CD4-positive, alpha-beta T cell treated with Interleukin-17A for 4 hours (primary cell): ENCODE data around the gene PAAF1.
"Not testable (repeated sequence)": the region's sequence is repeated elsewhere in the genome, so short reads cannot be mapped to it uniquely, and the experiment has no call there.

Source experiments
- DNase-seq: peaks from one replicate; pipeline ENCODE4 v3.0.0-alpha.2; 2020; ENCODE audit warnings: mixed read lengths

PAAF1 gene

GRCh38 chr11:73883856-73884255 is 7.1 kb downstream of the PAAF1 start:
- no peak for DNase-seq

GRCh38 chr11:73888244-73888643 is 11.4 kb downstream of the PAAF1 start:
- no peak for DNase-seq

DNA sequence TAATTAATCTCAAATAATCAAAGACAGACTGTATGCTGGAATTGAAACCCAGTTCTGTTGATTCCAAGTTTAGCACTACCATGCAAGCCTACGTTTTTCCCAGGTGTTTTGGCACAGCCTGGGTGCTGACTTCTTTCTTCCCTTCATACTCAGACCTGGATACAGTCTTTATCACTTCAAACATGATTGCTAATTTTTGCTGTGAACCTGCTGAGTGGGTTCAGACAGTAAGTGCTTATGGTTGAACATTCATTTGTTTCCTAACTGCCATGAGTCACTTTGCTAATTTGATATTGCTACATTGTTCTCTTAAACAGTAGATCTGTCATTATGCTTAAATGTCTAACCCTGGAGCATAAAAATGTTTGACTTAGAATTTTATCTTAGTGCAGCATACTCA is 12.2 kb downstream of the PAAF1 start:
- no peak for DNase-seq

DNA sequence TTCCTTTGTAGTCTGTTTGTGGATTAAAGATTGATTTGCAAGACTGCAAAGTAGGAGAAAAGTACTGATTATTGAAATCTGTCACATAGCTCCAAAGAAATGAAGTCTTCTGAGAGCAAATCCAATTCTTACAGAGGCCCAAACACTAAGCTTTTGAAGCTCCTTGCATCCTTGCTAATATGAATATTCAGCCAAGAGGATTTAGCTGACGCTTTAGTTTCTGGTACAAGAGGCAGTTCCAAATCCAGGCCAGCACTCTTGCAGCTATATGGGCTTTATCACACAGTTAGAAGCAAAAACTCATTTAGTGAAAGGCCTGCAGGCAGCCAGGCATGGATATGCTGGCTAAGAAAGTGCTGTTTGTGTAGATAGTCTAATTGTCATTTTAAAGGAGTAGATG is 12.7 kb downstream of the PAAF1 start:
- no peak for DNase-seq

GRCh38 chr11:73893041-73893440 is 16.2 kb downstream of the PAAF1 start:
- DNase-seq: no peak

DNA sequence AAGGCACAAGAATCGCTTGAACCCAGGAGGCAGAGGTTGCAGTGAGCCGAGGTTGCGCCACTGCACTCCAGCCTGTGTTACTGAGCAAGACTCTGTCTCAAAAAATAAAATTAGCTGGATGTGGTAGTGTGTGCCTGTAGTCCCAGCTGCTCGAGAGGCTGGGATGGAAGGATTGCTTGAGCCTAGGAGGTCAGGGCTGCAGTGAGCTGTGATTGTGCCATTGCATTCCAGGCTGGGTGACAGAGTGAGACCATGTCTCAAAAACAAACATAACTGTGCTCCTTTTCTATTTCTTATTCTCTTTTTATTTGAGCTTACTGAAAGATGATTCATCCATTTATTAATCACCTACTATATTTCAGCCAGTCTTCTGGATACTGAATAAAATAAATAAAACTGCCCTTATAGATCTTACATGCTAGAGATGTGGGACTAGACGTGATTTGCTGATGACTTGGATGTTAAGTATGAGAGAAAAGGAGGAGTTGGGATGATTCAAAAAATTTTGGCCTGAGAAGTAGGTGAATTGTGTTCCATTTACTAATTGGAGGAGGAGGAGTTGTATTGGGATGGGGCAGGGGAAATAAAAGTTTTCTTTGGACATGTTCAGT is 18.0 kb downstream of the PAAF1 start:
- DNase-seq: no peak

- no peak for DNase-seq
Measured at GRCh38 chr11:73902303-73902702, 25.5 kb downstream of the PAAF1 start.

DNA sequence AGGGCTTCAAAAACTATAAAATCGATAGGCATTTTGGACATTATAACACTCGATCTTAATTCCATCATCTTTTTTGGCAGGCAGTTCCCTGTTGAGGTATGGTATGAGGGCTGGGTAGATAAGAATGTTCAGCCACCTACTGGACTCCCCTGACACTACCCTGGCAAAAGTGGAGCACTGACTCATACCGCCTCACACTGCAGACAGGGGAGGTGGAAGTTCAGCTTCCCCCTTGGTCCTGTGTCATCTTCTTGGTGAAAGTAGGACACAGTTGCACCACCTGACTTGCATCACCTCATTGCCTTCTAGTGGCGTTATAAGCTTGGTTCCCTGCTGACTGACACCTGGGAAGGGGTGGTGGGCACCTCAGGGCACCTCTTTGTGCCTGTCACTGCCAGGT is 30.4 kb downstream of the PAAF1 start:
- DNase-seq: no peak

GRCh38 chr11:73912026-73912425 is 35.2 kb downstream of the PAAF1 start:
- DNase-seq: no peak

- DNase-seq: no peak
Measured at GRCh38 chr11:73913472-73913871, 36.7 kb downstream of the PAAF1 start.

- no peak for DNase-seq
Measured at GRCh38 chr11:73914284-73914683, 37.5 kb downstream of the PAAF1 start.

DNA sequence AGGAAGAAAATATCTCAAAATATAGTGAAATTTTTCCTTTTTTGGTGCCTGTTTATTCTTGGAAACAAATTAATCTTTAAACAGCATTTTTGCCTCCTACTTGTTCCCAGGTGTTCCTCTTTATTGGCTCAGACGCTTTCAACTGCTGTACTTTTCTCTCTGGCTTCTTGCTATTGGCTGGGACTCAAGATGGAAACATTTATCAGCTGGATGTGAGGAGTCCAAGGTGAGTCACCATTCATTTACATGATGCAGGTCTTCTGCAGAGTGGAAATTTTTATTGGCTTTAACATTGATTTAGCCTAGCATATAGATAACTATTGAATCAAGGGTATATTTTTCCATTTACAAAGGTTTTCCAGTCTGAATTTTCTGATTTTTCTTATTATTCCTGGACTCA is 39.6 kb downstream of the PAAF1 start:
- no peak for DNase-seq

GRCh38 chr11:73921180-73921579 is 44.4 kb downstream of the PAAF1 start:
- DNase-seq: no peak

DNA sequence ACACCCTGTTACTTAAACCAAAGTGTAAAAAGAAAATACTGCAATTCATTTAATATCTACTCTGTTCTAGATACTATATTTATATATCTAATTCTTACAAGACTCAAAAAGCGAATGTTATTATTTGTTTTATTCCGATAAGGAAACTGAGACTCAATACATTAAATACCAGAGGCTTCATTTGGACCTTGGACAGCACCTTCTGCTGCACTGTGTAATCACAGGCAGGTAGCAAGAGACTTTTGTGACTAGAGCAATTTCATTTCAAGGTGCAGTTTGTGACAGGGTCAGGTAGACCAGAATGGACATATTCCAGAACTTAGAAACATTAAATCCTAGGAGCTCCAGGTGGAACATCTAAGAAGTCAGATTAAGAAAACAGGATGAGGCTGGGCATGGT is 52.6 kb downstream of the PAAF1 start:
- no peak for DNase-seq

- DNase-seq: peak; percentile 4
Measured at GRCh38 chr11:73931039-73931645, 54.3 kb downstream of the PAAF1 start.

- DNase-seq: no peak
Measured at GRCh38 chr11:73931951-73932350, 55.2 kb downstream of the PAAF1 start.

- DNase-seq: no peak
Measured at GRCh38 chr11:73932781-73933180, 56.0 kb downstream of the PAAF1 start.

DNA sequence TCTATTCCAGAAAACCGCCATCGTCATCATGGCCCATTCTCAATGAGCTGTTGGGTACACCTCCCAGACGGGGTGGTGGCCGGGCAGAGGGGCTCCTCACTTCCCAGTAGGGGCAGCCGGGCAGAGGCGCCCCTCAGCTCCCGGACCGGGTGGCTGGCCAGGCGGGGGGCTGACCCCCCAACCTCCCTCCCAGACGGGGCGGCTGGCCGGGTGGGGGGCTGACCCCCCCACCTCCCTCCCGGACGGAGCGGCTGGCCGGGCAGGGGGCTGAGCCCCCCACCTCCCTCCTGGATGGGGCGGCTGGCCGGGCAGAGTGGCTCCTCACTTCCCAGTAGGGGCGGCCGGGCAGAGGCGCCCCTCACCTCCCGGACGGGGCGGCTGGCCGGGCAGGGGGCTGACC is 59.2 kb downstream of the PAAF1 start:
- DNase-seq: not testable (repeated sequence)

GRCh38 chr11:73939096-73939495 is 62.3 kb downstream of the PAAF1 start:
- no peak for DNase-seq

- DNase-seq: no peak
Measured at GRCh38 chr11:73940801-73941570, 64.2 kb downstream of the PAAF1 start.

DNA sequence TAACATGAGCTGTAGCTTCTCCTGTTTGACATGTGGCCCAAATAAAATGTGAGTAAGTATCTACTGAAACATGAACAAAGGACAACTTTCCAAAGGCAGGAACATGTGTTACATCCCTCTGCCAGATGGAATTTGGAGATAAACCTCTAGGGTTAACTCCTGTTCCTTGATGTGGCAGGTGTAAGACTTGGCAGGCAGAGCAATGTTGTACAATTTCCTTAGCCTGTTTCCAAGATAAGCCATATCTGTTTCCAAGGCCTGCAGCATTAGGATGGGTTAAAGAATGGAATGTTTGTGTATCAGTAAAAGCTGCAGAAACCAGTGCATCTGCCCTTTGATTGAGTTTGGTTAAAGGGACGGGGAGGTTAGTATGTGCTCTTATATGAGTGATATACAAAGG is 65.2 kb downstream of the PAAF1 start:
- DNase-seq: no peak

GRCh38 chr11:73944085-73944484 is 67.3 kb downstream of the PAAF1 start:
- no peak for DNase-seq

GRCh38 chr11:73944901-73945300 is 68.1 kb downstream of the PAAF1 start:
- DNase-seq: no peak

DNA sequence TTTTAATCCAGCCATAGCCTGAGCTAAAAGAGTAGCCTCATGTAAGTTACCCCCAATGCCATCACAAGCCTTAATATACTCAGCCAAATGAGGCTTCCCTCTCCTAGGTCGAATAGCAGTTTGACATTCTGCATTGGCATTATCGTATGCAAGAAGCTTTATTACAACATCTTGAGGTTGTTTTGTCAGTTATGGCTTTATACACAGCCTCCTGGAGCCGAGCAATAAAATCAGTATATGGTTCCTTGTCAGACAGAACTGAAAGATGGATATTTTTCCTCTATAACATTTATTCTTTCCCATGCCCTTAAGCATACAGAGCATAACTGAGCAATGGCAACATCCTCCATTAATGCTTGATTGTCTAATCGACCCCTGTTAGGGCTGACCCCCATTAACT is 68.6 kb downstream of the PAAF1 start:
- DNase-seq: no peak
